Natural killer cell (primary cell): ENCODE measurements around the gene LRRC42. TPM values are rescaled to one million over a fixed set of nuclear protein-coding genes. Genes with fewer than 3 reads are reported as not detected.

Experiments
- ATAC-seq, 3 donors: fragments of 150-1000 bp in 2 of 3; fragments of 200-7000 bp in 1 of 3; cut with Tn5 transposase; 1 replicate in 1 of 3; 2 replicates in 2 of 3; pipeline ENCODE4 v1.10.0; 2021; ENCODE audit warnings: mild to moderate bottlenecking in 2 of 3, moderate library complexity in 2 of 3
- DNase-seq, 2 donors: peaks; one replicate each; pipeline versions ENCODE4 v3.0.0 to v3.0.0-alpha.2; 2013 to 2021; ENCODE audit warnings: mixed read lengths in 1 of 2
- H3K27ac ChIP-seq: one replicate; pipeline ENCODE4 v1.5.1; 2013; ENCODE audit warnings: mild to moderate bottlenecking, low read length
- H3K27me3 ChIP-seq: one replicate; pipeline ENCODE4 v1.6.1; 2013; ENCODE audit warnings: low read length; ENCODE audit not compliant: control insufficient read depth, insufficient read depth
- H3K36me3 ChIP-seq: one replicate; pipeline ENCODE4 v1.6.1; 2013; ENCODE audit warnings: low read length; ENCODE audit not compliant: control insufficient read depth, insufficient read depth
- H3K4me1 ChIP-seq: one replicate; pipeline ENCODE4 v1.6.1; 2013; ENCODE audit warnings: low read length; ENCODE audit not compliant: control insufficient read depth, insufficient read depth
- H3K4me3 ChIP-seq: one replicate; pipeline ENCODE4 v1.5.1; 2013; ENCODE audit warnings: low read length
- H3K9me3 ChIP-seq: one replicate; pipeline ENCODE4 v1.6.1; 2013; ENCODE audit warnings: low read length; ENCODE audit not compliant: control insufficient read depth, insufficient read depth
- H3K27ac Mint-ChIP-seq, 2 donors: one replicate each; pipeline ENCODE4 v1.8.0; 2022; ENCODE audit warnings: mild to moderate bottlenecking in 2 of 2, mixed read lengths in 2 of 2, moderate library complexity in 1 of 2
- H3K27me3 Mint-ChIP-seq, 2 donors: one replicate each; pipeline ENCODE4 v1.8.0; 2022; ENCODE audit warnings: low read depth in 2 of 2, mixed read lengths in 2 of 2
- H3K36me3 Mint-ChIP-seq: one replicate; pipeline ENCODE4 v1.8.0; 2022; ENCODE audit warnings: mixed read lengths
- H3K4me1 Mint-ChIP-seq, 2 donors: one replicate each; pipeline ENCODE4 v1.8.0; 2022; ENCODE audit warnings: mixed read lengths in 2 of 2
- H3K4me3 Mint-ChIP-seq: one replicate; pipeline ENCODE4 v1.8.0; 2022; ENCODE audit warnings: mild to moderate bottlenecking, moderate library complexity, mixed read lengths
- H3K9me3 Mint-ChIP-seq, 2 donors: one replicate each; pipeline ENCODE4 v1.8.0; 2022; ENCODE audit warnings: mixed read lengths in 2 of 2
- WGBS: methylation state at CpG from one replicate; pipeline ENCODE4 v1.1.7; 2013; ENCODE audit warnings: missing lambda C conversion rate; ENCODE audit not compliant: insufficient coverage; 5-methylcytosine and 5-hydroxymethylcytosine counted together
- intact Hi-C: fragments of 100-400 bp; cut with micrococcal nuclease; formaldehyde crosslinking; loops from one replicate; pipeline ENCODE4 v1.14.2; 2022
- total RNA-seq, 4 donors: library from RNA; stranded (reverse); fragments of 120-200 nt in 1 of 4; gene quantifications; one replicate each; pipeline versions ENCODE4 v1.2.3 to v1.2.4, GENCODE V29; 2013 to 2022
- TF ChIP-seq, protein P1 (sequence below): fragments of 200-600 bp; IDR thresholded peaks from one replicate; pipeline ENCODE4 v1.8.0; 2022; ENCODE audit warnings: antibody characterized with exemption

The LRRC42 gene
- total RNA-seq, 3 donors from 2014 or later (not counting 1 experiment from before 2014, with no cell fraction given): 8.9 to 11.1 (median 10.0) TPM

DNA sequence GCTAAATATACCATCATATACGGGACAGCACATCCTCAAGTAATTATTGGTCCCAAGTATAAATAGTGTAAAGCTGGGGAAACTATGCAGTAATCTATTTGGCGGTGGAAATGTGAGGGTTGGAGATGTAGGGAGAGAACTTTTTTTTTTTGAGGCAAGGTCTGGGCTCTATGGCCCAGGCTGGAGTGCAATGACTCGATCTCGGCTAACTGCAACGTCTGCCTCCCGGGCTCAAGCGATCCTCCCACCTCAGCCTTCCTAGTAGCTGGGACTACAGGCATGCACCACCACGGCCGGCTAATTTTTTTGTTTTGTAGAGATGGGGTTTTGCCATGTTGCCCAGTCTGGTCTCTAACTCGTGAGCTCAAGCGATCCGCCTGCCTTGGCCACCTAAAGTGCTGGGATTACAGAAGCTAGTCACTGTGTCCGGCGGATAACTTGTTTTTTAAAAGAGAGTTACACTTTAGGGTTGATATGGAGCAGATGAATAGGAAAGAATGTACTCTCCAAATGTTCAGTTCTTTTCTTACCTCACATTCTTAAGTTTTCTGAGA lies 2.6 kb upstream of the LRRC42 start:
- Mint-ChIP-seq H3K9me3 (no peaks in the 10 kb centered on the region), H3K4me3 (peak overlapping the region; percentile 96), H3K27me3 (no peaks in the 10 kb centered on the region), H3K4me1 (peaks cover 47 to 49% of the 10 kb centered on the region in 2 donors), H3K36me3 (no peaks in the 10 kb centered on the region), H3K27ac (peak overlapping the region; percentile 89 to 97)
- peaks cover 4% of the 10 kb centered on the region for H3K36me3 ChIP-seq
- TF ChIP-seq, protein P1, sequence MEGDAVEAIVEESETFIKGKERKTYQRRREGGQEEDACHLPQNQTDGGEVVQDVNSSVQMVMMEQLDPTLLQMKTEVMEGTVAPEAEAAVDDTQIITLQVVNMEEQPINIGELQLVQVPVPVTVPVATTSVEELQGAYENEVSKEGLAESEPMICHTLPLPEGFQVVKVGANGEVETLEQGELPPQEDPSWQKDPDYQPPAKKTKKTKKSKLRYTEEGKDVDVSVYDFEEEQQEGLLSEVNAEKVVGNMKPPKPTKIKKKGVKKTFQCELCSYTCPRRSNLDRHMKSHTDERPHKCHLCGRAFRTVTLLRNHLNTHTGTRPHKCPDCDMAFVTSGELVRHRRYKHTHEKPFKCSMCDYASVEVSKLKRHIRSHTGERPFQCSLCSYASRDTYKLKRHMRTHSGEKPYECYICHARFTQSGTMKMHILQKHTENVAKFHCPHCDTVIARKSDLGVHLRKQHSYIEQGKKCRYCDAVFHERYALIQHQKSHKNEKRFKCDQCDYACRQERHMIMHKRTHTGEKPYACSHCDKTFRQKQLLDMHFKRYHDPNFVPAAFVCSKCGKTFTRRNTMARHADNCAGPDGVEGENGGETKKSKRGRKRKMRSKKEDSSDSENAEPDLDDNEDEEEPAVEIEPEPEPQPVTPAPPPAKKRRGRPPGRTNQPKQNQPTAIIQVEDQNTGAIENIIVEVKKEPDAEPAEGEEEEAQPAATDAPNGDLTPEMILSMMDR: no peak
- H3K27ac ChIP-seq: no peak overlapping the region
- no peaks in the 10 kb centered on the region for H3K27me3 ChIP-seq
- 95% methylated on average over 13 of the region's 14 CpGs for WGBS
- DNase-seq: no peak
- intact Hi-C loops: no loop called here
- ATAC-seq: no peak
- no peaks in the 10 kb centered on the region for H3K9me3 ChIP-seq
- H3K4me1 ChIP-seq: peaks cover 24% of the 10 kb centered on the region
- H3K4me3 ChIP-seq: no peak overlapping the region

DNA sequence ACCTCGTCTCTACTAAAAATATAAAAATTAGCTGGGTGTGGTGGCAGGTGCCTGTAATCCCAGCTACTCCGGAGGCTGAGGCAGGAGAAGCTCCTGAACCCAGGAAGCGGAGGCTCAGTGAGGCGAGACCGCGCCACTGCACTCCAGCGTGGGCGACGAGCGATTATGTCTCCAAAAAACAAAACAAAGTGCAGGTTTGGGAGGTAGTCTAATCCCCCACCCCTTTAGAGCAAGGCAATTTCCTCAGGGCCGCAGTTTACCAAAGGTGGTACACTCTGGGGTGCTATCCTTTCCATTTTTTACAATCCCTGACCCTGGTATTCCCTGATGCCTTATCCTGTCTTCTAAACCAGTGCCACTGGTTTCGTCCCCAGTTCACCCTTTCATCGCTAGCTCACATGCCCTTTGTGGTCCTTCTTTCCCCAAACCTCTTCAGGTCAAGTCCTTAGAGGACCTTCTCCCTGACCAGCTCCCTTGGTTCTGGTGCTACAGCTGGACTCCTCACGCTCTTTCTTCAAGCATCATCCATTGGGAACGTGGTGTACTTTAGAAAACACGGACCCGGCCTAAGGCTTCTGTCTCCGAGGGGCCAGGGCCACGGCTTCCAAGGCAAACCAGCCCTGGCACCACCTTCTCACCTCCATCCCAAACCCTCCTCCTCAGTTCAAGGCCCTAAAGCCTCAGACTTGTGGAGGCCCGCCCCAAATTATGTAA lies 1.5 kb upstream of the LRRC42 start:
- peak overlapping the region; percentile 96 for H3K4me3 Mint-ChIP-seq
- no peaks in the 10 kb centered on the region for H3K9me3 Mint-ChIP-seq
- ATAC-seq: no peak
- WGBS: 66% methylated on average over 19 of the region's 20 CpGs
- peak overlapping the region; percentile 89 to 97 for H3K27ac Mint-ChIP-seq
- Histone ChIP-seq H3K27ac (peak overlapping the region; percentile 88), H3K9me3 (no peaks in the 10 kb centered on the region), H3K36me3 (peaks cover 2% of the 10 kb centered on the region), H3K4me3 (peak overlapping the region; percentile 97), H3K4me1 (peaks cover 24% of the 10 kb centered on the region), H3K27me3 (no peaks in the 10 kb centered on the region)
- intact Hi-C loops: loop anchor here (1.0 kb wide), 2 partner anchors 106 to 109 kb away; partner anchors contain the start of genes NDC1, TCEANC2 and TMEM59
- no peaks in the 10 kb centered on the region for H3K27me3 Mint-ChIP-seq
- TF ChIP-seq, protein P1: no peak
- peaks cover 50 to 54% of the 10 kb centered on the region in 2 donors for H3K4me1 Mint-ChIP-seq
- DNase-seq: no peak
- H3K36me3 Mint-ChIP-seq: no peaks in the 10 kb centered on the region

DNA sequence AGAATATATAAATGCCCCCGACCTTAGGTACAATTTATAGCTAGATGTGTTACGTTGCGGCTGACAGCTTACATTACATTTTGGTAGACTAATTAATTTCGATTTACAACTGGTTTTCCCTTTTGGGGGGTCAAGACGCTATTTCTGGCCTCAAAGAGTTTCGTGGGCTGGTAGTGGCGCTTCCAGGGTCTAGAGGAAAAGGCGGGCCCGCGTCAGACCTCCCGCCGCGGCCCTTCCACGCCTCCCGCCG lies 1.0 kb upstream of the LRRC42 start:
- Histone ChIP-seq H3K4me1 (peaks cover 24% of the 10 kb centered on the region), H3K27ac (peak overlapping the region; percentile 88), H3K36me3 (no peaks in the 10 kb centered on the region), H3K4me3 (peak overlapping the region; percentile 97), H3K27me3 (no peaks in the 10 kb centered on the region), H3K9me3 (no peaks in the 10 kb centered on the region)
- no peaks in the 10 kb centered on the region for H3K36me3 Mint-ChIP-seq
- TF ChIP-seq, protein P1: no peak
- no peaks in the 10 kb centered on the region for H3K9me3 Mint-ChIP-seq
- no peak for ATAC-seq
- intact Hi-C loops: loop anchor here (1.0 kb wide), 2 partner anchors 107 to 108 kb away; partner anchors contain the start of genes NDC1, TCEANC2 and TMEM59
- peak overlapping the region; percentile 96 for H3K4me3 Mint-ChIP-seq
- peak overlapping the region; percentile 89 to 97 for H3K27ac Mint-ChIP-seq
- WGBS: 0% methylated on average over 16 of the region's 16 CpGs
- no peak for DNase-seq
- H3K27me3 Mint-ChIP-seq: no peaks in the 10 kb centered on the region
- peaks cover 47 to 55% of the 10 kb centered on the region in 2 donors for H3K4me1 Mint-ChIP-seq
